PC-9 (cell line): ENCODE measurements around the gene ATG5. TPM values are rescaled to one million over a fixed set of nuclear protein-coding genes. Genes with fewer than 3 reads are reported as not detected.

Source experiments
- BruUV-seq: library from RNA; stranded (reverse); fragments of 400-500 nt; replicated peaks from 2 replicates; lab custom pipeline; 2021; lab: Mats Ljungman, UMichigan
- CTCF ChIA-PET: fragments of 300-600 bp; sonication (Branson Sonifier 250); formaldehyde crosslinking; loops from one replicate; lab custom pipeline; 2022; ENCODE audit warnings: antibody characterized with exemption; lab: Charles Lee
- POLR2A ChIA-PET: fragments of 300-600 bp; sonication (Branson Sonifier 250); formaldehyde crosslinking; loops from one replicate; lab custom pipeline; 2022; ENCODE audit warnings: antibody characterized with exemption; ENCODE audit not compliant: unreplicated experiment; lab: Charles Lee
- DNase-seq, 2 experiments: peaks; one replicate each; pipeline versions ENCODE4 v3.0.0 to v3.0.0-alpha.2; 2015 to 2022; ENCODE audit warnings: mixed read lengths in 1 of 2
- H2AFZ ChIP-seq: fragments of 200-600 bp; sonication (generic); 2 replicates; pipeline ENCODE4 v1.8.1; 2017; ENCODE audit warnings: antibody characterized with exemption
- H3F3A ChIP-seq: fragments of 200-600 bp; sonication (generic); 2 replicates; pipeline ENCODE4 v1.8.1; 2017; ENCODE audit warnings: antibody characterized with exemption, mild to moderate bottlenecking, low read depth; ENCODE audit not compliant: insufficient read depth
- H3K27ac ChIP-seq: fragments of 200-600 bp; sonication (generic); 2 replicates; pipeline ENCODE4 v1.6.1; 2016; ENCODE audit warnings: mixed run types
- H3K27me3 ChIP-seq: fragments of 200-600 bp; sonication (generic); 2 replicates; pipeline ENCODE4 v1.6.1; 2016; ENCODE audit warnings: low read depth, mixed run types; ENCODE audit not compliant: insufficient read depth
- H3K36me3 ChIP-seq: fragments of 200-600 bp; sonication (generic); 2 replicates; pipeline ENCODE4 v1.6.1; 2016; ENCODE audit warnings: low read depth, mixed run types
- H3K4me1 ChIP-seq: fragments of 200-600 bp; sonication (generic); replicated peaks from 2 replicates; pipeline ENCODE4 v1.6.1; 2016; ENCODE audit warnings: mixed run types; ENCODE audit not compliant: insufficient read depth
- H3K4me2 ChIP-seq: fragments of 200-600 bp; sonication (generic); 2 replicates; pipeline ENCODE4 v1.6.1; 2017; ENCODE audit warnings: mixed run types
- H3K4me3 ChIP-seq: fragments of 200-600 bp; sonication (generic); 2 replicates; pipeline ENCODE4 v1.6.1; 2016; ENCODE audit warnings: mixed run types
- H3K79me2 ChIP-seq: fragments of 200-600 bp; sonication (generic); 2 replicates; pipeline ENCODE4 v1.6.1; 2017; ENCODE audit warnings: low read depth, mixed run types
- H3K9me2 ChIP-seq: fragments of 200-600 bp; sonication (generic); 2 replicates; pipeline ENCODE4 v1.8.1; 2017; ENCODE audit warnings: mild to moderate bottlenecking; ENCODE audit not compliant: insufficient read depth
- H3K9me3 ChIP-seq: fragments of 200-600 bp; sonication (generic); 2 replicates; pipeline ENCODE4 v1.8.1; 2016; ENCODE audit warnings: low read depth; ENCODE audit not compliant: insufficient read depth
- H4K20me1 ChIP-seq: fragments of 200-600 bp; sonication (generic); 2 replicates; pipeline ENCODE4 v1.8.1; 2017; ENCODE audit not compliant: insufficient read depth
- EZH2 ChIP-seq: fragments of 200-600 bp; sonication (generic); IDR thresholded peaks from 2 replicates; pipeline ENCODE4 v1.8.0; 2017; ENCODE audit warnings: antibody characterized with exemption, low read depth
- intact Hi-C: fragments of 100-400 bp; cut with micrococcal nuclease; formaldehyde crosslinking; loops from one replicate; pipeline ENCODE4 v1.10.0; 2022; ENCODE audit not compliant: unreplicated experiment
- total RNA-seq: library from RNA; stranded (reverse); gene quantifications from 2 replicates; pipeline ENCODE4 v1.2.3, GENCODE V29; 2021
- TF ChIP-seq, protein P1 (sequence below): fragments of 200-600 bp; sonication (generic); conservative IDR thresholded peaks from 2 replicates; pipeline ENCODE4 v1.6.1; 2017; ENCODE audit warnings: mixed run types, antibody characterized with exemption, mild to moderate bottlenecking, moderate library complexity

The ATG5 gene
- total RNA-seq, 1 experiment from 2014 or later = 39.8 TPM

GRCh38 chr6:106170030-106170791 is 155.3 kb downstream of the ATG5 start:
- no peaks in the 10 kb centered on the region for H3K4me1 ChIP-seq
- TF ChIP-seq EZH2 = no peak
- TF ChIP-seq, protein P1, sequence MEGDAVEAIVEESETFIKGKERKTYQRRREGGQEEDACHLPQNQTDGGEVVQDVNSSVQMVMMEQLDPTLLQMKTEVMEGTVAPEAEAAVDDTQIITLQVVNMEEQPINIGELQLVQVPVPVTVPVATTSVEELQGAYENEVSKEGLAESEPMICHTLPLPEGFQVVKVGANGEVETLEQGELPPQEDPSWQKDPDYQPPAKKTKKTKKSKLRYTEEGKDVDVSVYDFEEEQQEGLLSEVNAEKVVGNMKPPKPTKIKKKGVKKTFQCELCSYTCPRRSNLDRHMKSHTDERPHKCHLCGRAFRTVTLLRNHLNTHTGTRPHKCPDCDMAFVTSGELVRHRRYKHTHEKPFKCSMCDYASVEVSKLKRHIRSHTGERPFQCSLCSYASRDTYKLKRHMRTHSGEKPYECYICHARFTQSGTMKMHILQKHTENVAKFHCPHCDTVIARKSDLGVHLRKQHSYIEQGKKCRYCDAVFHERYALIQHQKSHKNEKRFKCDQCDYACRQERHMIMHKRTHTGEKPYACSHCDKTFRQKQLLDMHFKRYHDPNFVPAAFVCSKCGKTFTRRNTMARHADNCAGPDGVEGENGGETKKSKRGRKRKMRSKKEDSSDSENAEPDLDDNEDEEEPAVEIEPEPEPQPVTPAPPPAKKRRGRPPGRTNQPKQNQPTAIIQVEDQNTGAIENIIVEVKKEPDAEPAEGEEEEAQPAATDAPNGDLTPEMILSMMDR = no peak
- no peak overlapping the region for H3K27ac ChIP-seq
- no peaks in the 10 kb centered on the region for H3K79me2 ChIP-seq
- no peaks in the 10 kb centered on the region for H3F3A ChIP-seq
- H3K9me3 ChIP-seq = no peaks in the 10 kb centered on the region
- no peaks in the 10 kb centered on the region for H4K20me1 ChIP-seq
- H3K9me2 ChIP-seq = peaks cover 4% of the 10 kb centered on the region; the same call in 1 of the 2 replicates
- no peaks in the 10 kb centered on the region for H3K27me3 ChIP-seq
- no peak overlapping the region for H2AFZ ChIP-seq
- no peak for DNase-seq
- no peak overlapping the region for H3K4me2 ChIP-seq
- ChIA-PET CTCF (no interaction called here), POLR2A (no interaction called here)
- intact Hi-C loops = no loop called here
- no TSS peak for BruUV-seq
- H3K36me3 ChIP-seq = no peaks in the 10 kb centered on the region
- H3K4me3 ChIP-seq = no peak overlapping the region

DNA sequence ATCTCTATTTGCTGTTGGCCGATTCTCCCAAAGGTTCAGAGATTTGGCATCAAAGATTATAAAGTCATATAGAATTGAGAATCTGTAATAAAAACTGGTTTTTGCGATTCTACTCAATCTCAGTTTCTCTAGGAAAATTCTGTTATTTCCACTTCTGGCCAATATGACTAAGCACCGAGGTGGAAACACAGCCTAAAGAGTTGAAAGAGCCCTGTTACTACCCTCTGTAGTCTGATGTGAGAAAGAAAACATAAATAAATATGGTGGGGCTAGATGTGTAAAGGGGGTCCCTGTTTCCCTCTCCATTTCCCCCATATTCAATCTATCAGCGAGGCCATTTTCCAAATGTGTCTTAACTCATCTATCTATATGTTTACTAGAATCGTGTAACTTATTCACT is 156.0 kb downstream of the ATG5 start:
- TF ChIP-seq, protein P1 = no peak
- no peak for TF ChIP-seq EZH2
- intact Hi-C loops = no loop called here
- Histone ChIP-seq H3K36me3 (no peaks in the 10 kb centered on the region), H3K4me1 (no peaks in the 10 kb centered on the region), H3K4me3 (no peak overlapping the region), H3K27ac (no peak overlapping the region), H3K27me3 (no peaks in the 10 kb centered on the region), H3K9me3 (no peaks in the 10 kb centered on the region), H3K4me2 (no peak overlapping the region), H3K9me2 (peaks cover 4% of the 10 kb centered on the region; the same call in 1 of the 2 replicates), H3F3A (no peaks in the 10 kb centered on the region), H4K20me1 (no peaks in the 10 kb centered on the region), H2AFZ (no peak overlapping the region), H3K79me2 (no peaks in the 10 kb centered on the region)
- no TSS peak for BruUV-seq
- ChIA-PET POLR2A (no interaction called here), CTCF (no interaction called here)
- no peak for DNase-seq

- no peak for DNase-seq
- Histone ChIP-seq H3K9me3 (no peaks in the 10 kb centered on the region), H3K27ac (no peak overlapping the region), H3K9me2 (peaks cover 4% of the 10 kb centered on the region; the same call in 1 of the 2 replicates), H3K4me2 (no peak overlapping the region), H3K27me3 (no peaks in the 10 kb centered on the region), H3K36me3 (no peaks in the 10 kb centered on the region), H2AFZ (no peak overlapping the region), H3F3A (no peaks in the 10 kb centered on the region), H3K4me1 (no peaks in the 10 kb centered on the region), H4K20me1 (no peaks in the 10 kb centered on the region), H3K4me3 (no peak overlapping the region), H3K79me2 (no peaks in the 10 kb centered on the region)
- intact Hi-C loops = no loop called here
- CTCF ChIA-PET = no interaction called here
- TF ChIP-seq EZH2 = no peak
- TF ChIP-seq, protein P1 = no peak
- BruUV-seq = no TSS peak
- POLR2A ChIA-PET = no interaction called here
Observed at GRCh38 chr6:106168097-106168888, 157.3 kb downstream of the ATG5 start.
